Esophagus squamous epithelium (tissue), 4 donors: Measurements from ENCODE around the gene NECAB2.

Experiments used
- CTCF ChIP-seq, 6 experiments: fragments of 450-650 bp in 4 of 6; fragments of 200-600 bp in 2 of 6; sonication (generic) in 2 of 6; IDR thresholded peaks; one replicate each; pipeline ENCODE4 v1.5.1; 2016 to 2019; ENCODE audit warnings: antibody characterized with exemption in 6 of 6, mild to moderate bottlenecking in 4 of 6, moderate library complexity in 4 of 6
- POLR2A ChIP-seq, 4 donors: fragments of 450-650 bp; IDR thresholded peaks; one replicate each; pipeline ENCODE4 v1.6.1; 2017; ENCODE audit warnings: antibody characterized with exemption in 4 of 4, mild to moderate bottlenecking in 4 of 4, moderate library complexity in 3 of 4

DNA sequence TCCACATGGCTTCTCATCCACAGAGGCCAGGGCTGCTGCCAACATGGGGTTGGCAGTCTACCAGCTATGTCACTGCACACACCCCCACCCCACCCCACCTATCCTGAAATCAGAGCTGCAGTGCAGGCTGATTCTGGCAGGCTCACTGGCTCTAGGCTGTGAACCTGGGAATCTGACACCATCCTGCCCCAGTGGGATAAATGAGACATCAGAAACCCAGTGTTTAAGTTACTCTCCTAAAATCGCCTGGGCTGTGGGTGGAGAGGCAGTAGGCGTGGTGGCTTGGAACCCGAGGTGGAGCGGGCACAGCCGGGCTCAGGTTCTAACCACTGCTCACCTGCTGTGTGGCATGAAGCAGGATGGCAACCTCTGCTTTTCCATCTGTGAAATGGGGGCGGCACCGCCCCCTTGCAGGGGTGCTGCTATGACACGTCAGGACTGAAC lies 69.0 kb downstream of the NECAB2 start:
- TF ChIP-seq CTCF (IDR thresholded peaks at IDR 0.05) (no peak), POLR2A (IDR thresholded peaks at IDR 0.05) (no peak)
